Esophagus (tissue), 2 donors: ENCODE data around the gene CASZ1. TPM values are rescaled to one million over a fixed set of nuclear protein-coding genes. Genes with fewer than 3 reads are reported as not detected.

Experiments
- H3K27ac ChIP-seq, 2 donors: one replicate each; pipeline ENCODE4 v1.5.1; 2013; ENCODE audit warnings: low read depth in 2 of 2, mild to moderate bottlenecking in 2 of 2, inconsistent platforms in 1 of 2, low read length in 1 of 2, moderate library complexity in 1 of 2
- H3K27me3 ChIP-seq, 2 donors: one replicate each; pipeline ENCODE4 v1.6.1; 2013; ENCODE audit warnings: low read length in 2 of 2, control low read depth in 1 of 2, mild to moderate bottlenecking in 1 of 2; ENCODE audit not compliant: insufficient read depth in 2 of 2, control insufficient read depth in 1 of 2
- H3K36me3 ChIP-seq, 2 donors: one replicate each; pipeline ENCODE4 v1.6.1; 2013; ENCODE audit warnings: low read length in 1 of 2; ENCODE audit not compliant: control insufficient read depth in 2 of 2, insufficient read depth in 2 of 2
- H3K4me1 ChIP-seq, 2 donors: one replicate each; pipeline ENCODE4 v1.6.1; 2013; ENCODE audit warnings: low read length in 1 of 2; ENCODE audit not compliant: control insufficient read depth in 2 of 2, insufficient read depth in 2 of 2
- H3K4me3 ChIP-seq, 2 donors: one replicate each; pipeline ENCODE4 v1.5.1; 2013; ENCODE audit warnings: low read length in 2 of 2, mild to moderate bottlenecking in 2 of 2, low read depth in 1 of 2, moderate library complexity in 1 of 2
- H3K9me3 ChIP-seq, 2 donors: one replicate each; pipeline ENCODE4 v1.6.1; 2013; ENCODE audit warnings: mild to moderate bottlenecking in 2 of 2, low read depth in 1 of 2, low read length in 1 of 2, moderate library complexity in 1 of 2; ENCODE audit not compliant: control insufficient read depth in 2 of 2, insufficient read depth in 1 of 2
- WGBS, 2 donors: extraction: QIAGEN DNeasy Blood & Tissue Kit; methylation state at CpG; one replicate each; pipeline ENCODE4 v1.1.7; 2013; 5-methylcytosine and 5-hydroxymethylcytosine counted together
- polyA plus RNA-seq, 2 donors: library from polyadenylated mRNA; stranded (reverse); fragments of 200-250 nt; gene quantifications; one replicate each; pipeline ENCODE4 v1.2.3, GENCODE V29; 2013
- donor health status: healthy with polysubstance abuse.
- donor health status: Bipolar disorder and iron deficiency.

CASZ1 gene
- polyA plus RNA-seq, 2 donors, result 10.8 to 18.1 TPM

DNA sequence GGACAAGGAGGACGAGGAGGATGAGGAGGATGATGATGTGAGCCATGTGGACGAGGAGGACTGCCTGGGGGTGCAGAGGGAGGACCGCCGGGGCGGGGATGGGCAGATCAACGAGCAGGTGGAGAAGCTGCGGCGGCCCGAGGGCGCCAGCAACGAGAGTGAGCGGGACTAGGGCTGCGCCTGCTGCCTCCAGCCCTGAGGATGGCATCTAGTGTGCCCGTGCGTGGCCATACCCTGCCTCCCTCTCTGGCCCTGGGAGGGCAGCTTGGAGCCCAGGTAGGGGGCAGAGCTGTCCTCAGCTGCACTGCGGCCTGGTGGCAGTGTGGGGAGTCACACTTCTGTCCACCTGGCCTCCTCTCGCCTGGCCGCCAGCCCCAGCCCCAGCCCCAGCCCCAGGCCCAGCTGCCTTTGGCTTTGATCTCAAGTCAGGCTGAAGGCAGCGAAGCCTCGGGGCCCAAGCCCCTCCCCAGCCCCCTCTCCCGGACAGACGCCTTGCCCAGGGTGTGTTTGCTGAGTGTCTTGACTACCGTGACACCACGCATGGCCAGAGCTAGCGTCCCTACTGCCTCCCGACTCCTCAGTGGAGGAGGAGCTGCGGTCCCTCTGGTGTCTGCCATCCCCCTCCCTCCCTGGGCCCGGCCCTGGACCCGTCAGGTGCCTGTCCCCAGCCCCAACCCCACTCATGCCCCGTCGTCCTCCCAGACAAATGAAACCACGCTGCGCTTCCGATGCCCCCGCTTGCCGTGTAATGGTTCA, 166.5 kb downstream of the CASZ1 start:
- H3K27me3 ChIP-seq, result no peaks in the 10 kb centered on the region
- no peak overlapping the region for H3K4me3 ChIP-seq
- WGBS, 2 donors, result 87 to 90% methylated on average over 33 to 36 of the region's 36 CpGs
- H3K4me1 ChIP-seq, result peaks cover 5 to 11% of the 10 kb centered on the region in 2 donors
- no peaks in the 10 kb centered on the region for H3K9me3 ChIP-seq
- peaks cover 0 to 18% of the 10 kb centered on the region in 2 donors for H3K36me3 ChIP-seq
- H3K27ac ChIP-seq, result no peak overlapping the region

DNA sequence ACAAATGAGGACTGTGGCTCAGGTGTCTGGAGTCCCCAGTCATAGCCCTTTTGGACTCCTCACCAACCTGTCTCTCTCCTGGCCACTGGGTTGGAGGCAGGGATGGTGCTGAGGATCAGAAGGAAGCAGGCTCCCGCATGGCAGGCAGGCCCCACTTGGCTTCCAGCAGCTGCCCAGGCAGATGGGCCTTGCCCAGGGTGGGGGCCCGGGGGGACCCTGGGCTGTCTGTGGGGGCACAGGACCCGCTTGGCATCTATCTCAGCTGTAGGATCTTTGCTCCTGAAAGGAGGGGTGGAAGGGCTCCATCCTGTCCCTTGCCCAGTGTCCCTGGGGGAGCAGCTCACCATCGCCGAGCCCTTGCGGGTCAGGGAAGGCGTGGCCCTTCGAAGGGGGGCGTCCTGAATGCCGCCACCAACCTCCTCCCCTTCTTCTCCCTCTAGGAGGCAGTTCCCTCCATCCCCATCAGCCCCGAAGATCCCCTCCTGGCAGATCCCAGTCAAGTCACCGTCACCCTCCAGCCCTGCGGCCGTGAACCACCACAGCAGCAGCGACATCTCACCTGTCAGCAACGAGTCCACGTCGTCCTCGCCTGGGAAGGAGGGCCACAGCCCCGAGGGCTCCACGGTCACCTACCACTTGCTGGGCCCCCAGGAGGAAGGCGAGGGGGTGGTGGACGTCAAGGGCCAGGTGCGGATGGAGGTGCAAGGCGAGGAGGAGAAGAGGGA, 167.2 kb downstream of the CASZ1 start:
- Histone ChIP-seq H3K4me3 (no peak overlapping the region), H3K27ac (peak overlapping the region in 1 of 2 donors; percentile 48), H3K27me3 (no peaks in the 10 kb centered on the region), H3K36me3 (peaks cover 0 to 23% of the 10 kb centered on the region in 2 donors), H3K9me3 (no peaks in the 10 kb centered on the region), H3K4me1 (peaks cover 3% of the 10 kb centered on the region in 2 donors)
- 89 to 90% methylated on average over 25 of the region's 25 CpGs for WGBS, 2 donors

DNA sequence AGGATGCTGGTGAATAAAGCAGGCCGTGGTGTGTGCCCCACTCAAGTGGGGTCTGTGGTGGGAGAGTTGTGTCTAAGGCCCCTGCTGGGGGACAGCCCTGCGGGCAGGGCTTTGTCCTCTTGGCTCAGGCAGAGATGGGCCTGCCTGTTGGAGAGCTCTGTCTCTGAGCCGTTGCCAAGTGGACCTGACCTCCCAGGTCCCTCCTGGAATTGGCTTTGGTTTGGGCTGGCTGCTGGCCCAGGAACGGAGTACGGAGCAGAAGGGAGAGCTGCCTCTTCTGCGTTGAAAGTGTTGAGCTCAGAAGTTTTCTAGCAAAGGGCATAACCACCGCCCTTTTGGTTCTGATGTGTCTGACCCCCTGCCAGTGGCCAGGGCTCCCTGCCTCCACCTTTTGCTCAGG, 167.8 kb downstream of the CASZ1 start:
- Histone ChIP-seq H3K27me3 (no peaks in the 10 kb centered on the region), H3K36me3 (peaks cover under 1 to 28% of the 10 kb centered on the region in 2 donors), H3K4me3 (no peak overlapping the region), H3K4me1 (peaks cover 2 to 3% of the 10 kb centered on the region in 2 donors), H3K27ac (peak overlapping the region; percentile 16 to 48), H3K9me3 (no peaks in the 10 kb centered on the region)
- WGBS, 2 donors, result 67 to 69% methylated on average over 7 of the region's 7 CpGs

DNA sequence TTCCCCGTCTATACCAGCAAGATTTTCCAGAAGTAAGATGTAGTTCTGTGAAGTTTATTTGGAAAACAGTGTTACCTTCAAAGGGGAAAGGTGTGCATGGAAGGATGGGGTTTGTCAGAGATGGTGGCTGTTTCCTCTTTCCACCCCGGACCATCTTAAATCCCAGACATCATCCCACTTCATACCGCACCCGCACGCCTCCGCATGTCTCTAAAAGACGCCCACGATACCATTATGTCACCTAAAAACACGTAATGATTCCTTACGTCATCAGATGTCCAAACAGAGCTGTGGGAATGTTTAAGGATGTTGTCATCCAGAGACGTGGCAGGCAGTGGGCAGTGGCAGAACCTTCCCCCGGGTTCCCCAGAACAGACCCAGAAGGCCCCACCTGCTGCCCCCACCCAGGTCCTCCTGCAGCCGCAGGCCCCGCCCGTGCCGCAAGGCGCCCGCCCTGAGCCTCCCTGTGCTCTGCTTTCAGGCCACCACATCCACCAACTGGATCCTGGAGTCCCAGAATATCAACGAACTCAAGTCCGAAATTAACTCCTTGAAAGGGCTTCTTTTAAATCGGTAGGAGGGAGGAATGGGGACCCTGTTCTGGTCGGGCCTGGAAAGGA, 169.5 kb downstream of the CASZ1 start:
- Histone ChIP-seq H3K27me3 (no peaks in the 10 kb centered on the region), H3K36me3 (peaks cover 5 to 30% of the 10 kb centered on the region in 2 donors), H3K4me1 (peaks cover 0 to 2% of the 10 kb centered on the region in 2 donors), H3K9me3 (no peaks in the 10 kb centered on the region), H3K27ac (no peak overlapping the region), H3K4me3 (no peak overlapping the region)
- 88 to 93% methylated on average over 22 of the region's 22 CpGs for WGBS, 2 donors

DNA sequence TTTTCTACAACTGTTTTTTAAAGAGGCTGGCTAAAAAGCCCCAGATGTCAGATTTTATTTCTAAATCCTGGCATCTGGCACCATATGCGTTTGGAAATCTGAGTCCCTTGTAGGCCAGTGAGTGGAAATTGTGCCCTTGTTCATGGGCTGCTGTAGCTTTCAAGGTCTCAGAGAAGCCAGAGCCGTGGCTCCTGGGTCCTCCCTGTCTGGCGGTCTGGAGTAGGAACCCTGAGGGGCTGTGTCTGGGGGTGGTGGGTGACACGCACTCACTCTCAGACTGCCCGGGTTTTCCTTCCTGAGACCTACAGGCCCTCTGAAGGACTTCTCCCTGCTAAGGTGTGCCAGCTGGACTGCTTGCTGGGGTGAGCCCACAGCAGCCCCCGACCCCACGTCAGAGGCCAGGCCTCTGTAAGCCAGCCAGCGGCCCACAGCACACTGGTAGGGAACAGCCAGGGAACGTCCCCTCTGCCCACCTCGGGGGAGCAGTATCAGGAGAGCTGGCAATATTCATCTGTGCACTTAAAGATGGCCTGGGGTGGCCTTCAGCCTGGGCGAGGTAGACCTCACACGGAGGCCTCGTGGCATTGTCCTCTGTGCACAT, 170.2 kb downstream of the CASZ1 start:
- WGBS, 2 donors, result 90 to 93% methylated on average over 13 of the region's 13 CpGs
- Histone ChIP-seq H3K36me3 (peaks cover 5 to 30% of the 10 kb centered on the region in 2 donors), H3K9me3 (no peaks in the 10 kb centered on the region), H3K4me3 (no peak overlapping the region), H3K27me3 (no peaks in the 10 kb centered on the region), H3K4me1 (peaks cover 0 to under 1% of the 10 kb centered on the region in 2 donors), H3K27ac (no peak overlapping the region)

DNA sequence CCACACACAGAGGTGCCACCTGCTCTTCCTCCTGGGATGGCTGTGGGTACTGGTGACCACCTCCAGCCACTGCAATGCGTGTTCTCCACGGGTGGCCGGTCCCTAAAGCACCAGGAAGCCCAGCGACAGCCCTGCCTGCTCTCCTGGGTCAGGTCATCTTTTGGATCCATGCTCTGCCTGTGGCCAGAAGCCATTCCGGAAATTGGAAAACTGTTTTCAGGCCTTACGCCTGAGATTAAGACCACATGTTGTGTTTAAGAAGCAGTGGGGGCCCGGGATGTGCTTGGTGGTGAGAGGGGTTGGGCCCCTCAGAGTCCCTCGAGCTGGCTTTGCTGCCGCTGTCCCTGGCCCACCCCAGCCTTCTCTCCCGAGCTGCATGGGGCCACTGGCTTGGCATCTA, 170.9 kb downstream of the CASZ1 start:
- Histone ChIP-seq H3K36me3 (peaks cover 5 to 32% of the 10 kb centered on the region in 2 donors), H3K27ac (peak overlapping the region in 1 of 2 donors; percentile 27), H3K27me3 (no peaks in the 10 kb centered on the region), H3K4me3 (no peak overlapping the region), H3K4me1 (no peaks in the 10 kb centered on the region), H3K9me3 (no peaks in the 10 kb centered on the region)
- 82 to 83% methylated on average over 10 of the region's 10 CpGs for WGBS, 2 donors

DNA sequence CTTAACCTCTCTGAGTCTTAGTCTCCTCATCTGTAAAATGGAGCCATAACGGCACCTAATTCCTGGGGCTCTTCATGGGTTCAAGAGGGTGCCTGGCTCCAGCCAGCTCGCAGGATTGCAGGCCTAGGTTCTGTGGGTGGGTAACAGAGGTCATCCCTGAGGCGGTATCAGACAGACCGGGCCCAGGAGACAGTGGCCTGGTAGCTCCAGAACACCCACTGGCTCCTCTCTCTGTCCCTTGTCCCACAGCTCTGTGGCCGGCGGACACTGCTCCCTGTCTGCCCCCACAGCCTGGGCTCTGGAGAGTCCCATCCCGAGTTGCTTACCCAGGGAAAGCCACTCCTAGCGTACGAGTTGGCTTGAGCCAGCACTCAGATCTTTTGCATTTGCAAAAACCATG, 171.4 kb downstream of the CASZ1 start:
- 89 to 90% methylated on average over 9 of the region's 9 CpGs for WGBS, 2 donors
- peaks cover 5 to 28% of the 10 kb centered on the region in 2 donors for H3K36me3 ChIP-seq
- H3K4me3 ChIP-seq, result no peak overlapping the region

DNA sequence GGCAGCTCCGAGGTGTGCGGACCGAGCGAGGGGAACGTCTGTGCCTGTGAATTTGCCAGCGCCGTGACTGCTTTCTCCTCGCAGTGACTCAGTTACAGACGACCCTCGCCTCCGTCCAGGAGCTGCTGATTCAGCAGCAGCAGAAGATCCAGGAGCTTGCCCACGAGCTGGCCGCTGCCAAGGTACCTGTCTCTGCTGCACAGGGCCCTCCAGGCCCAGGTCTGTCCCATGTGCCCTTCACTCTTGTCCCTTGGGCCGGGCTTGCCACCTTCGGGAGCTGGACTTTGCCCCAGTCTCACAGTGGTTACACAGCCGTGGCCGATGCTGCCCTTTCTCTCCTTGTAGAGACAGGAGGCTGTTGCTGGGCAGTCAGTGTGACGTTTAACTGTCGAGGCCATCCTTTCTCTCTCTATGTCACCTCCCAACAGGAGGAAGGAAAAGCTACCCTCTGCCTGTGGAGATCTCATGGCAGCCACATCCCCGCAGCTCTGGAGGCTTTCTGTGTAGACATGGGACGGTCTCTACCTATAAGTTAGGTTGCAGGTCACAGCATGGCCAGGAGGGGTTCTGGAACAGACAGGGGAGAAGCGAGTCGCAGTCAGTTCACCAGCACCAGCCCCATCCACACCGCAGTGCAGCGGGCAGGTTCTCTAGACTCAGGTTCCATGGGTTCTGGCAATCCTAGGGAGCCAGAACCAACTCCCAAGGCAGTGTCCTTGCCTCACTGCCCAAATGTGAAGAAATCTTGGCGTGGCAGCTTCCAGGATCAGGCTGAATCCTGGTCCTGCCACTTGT, 172.0 kb downstream of the CASZ1 start:
- no peaks in the 10 kb centered on the region for H3K9me3 ChIP-seq
- 91 to 93% methylated on average over 26 of the region's 26 CpGs for WGBS, 2 donors
- H3K36me3 ChIP-seq, result peaks cover 5 to 25% of the 10 kb centered on the region in 2 donors
- no peaks in the 10 kb centered on the region for H3K27me3 ChIP-seq
- H3K27ac ChIP-seq, result peak overlapping the region in 1 of 2 donors; percentile 47
- no peak overlapping the region for H3K4me3 ChIP-seq
- no peaks in the 10 kb centered on the region for H3K4me1 ChIP-seq

More for the DNA sequence above, 171.4 kb downstream of the CASZ1 start:
- H3K27me3 ChIP-seq, result no peaks in the 10 kb centered on the region
- no peaks in the 10 kb centered on the region for H3K9me3 ChIP-seq
- no peaks in the 10 kb centered on the region for H3K4me1 ChIP-seq
- H3K27ac ChIP-seq, result peak overlapping the region in 1 of 2 donors; percentile 22
